ENCODE measurements around the gene ITPK1.
A peak's percentile ranks its signal among the peaks of the same experiment; 100 is the strongest.

ITPK1 gene

GRCh38 chr14:93033983-93034670, 81.6 kb downstream of the ITPK1 start:
- peaks cover 10% of the 10 kb centered on the region for H3K4me1 ChIP-seq (ENCODE audit: control insufficient read depth, insufficient read depth, low read length)
- no peaks in the 10 kb centered on the region for H3K36me3 ChIP-seq (ENCODE audit: control insufficient read depth in 2 of 2, insufficient read depth in 1 of 2, low read length in 2 of 2)
- H3K9me3 ChIP-seq (ENCODE audit: control insufficient read depth, insufficient read depth, low read depth, low read length) = no peaks in the 10 kb centered on the region
- peak; percentile 61 for TF ChIP-seq CTCF (tag by site-specific recombination; IDR thresholded peaks at IDR 0.05)
- TF ChIP-seq PATZ1 (tag by site-specific recombination; IDR thresholded peaks at IDR 0.05) = peak; percentile 46
- no peak for TF ChIP-seq TSHZ1 (tag by site-specific recombination; IDR thresholded peaks at IDR 0.05; ENCODE audit: borderline replicate concordance)
- no peak overlapping the region for H3K4me3 ChIP-seq (ENCODE audit: low read depth, low read length)
- no peak overlapping the region for H3K27ac ChIP-seq (ENCODE audit: extremely low read depth, low read depth, low read length)
- ChIA-PET POLR2A (no interaction called here), CTCF (interaction anchor here (0.8 to 2.2 kb wide), 6 partner anchors 11 to 99 kb away, joined by 3 to 10 read pairs (median 3); no protein-coding TSS in a partner anchor)

DNA sequence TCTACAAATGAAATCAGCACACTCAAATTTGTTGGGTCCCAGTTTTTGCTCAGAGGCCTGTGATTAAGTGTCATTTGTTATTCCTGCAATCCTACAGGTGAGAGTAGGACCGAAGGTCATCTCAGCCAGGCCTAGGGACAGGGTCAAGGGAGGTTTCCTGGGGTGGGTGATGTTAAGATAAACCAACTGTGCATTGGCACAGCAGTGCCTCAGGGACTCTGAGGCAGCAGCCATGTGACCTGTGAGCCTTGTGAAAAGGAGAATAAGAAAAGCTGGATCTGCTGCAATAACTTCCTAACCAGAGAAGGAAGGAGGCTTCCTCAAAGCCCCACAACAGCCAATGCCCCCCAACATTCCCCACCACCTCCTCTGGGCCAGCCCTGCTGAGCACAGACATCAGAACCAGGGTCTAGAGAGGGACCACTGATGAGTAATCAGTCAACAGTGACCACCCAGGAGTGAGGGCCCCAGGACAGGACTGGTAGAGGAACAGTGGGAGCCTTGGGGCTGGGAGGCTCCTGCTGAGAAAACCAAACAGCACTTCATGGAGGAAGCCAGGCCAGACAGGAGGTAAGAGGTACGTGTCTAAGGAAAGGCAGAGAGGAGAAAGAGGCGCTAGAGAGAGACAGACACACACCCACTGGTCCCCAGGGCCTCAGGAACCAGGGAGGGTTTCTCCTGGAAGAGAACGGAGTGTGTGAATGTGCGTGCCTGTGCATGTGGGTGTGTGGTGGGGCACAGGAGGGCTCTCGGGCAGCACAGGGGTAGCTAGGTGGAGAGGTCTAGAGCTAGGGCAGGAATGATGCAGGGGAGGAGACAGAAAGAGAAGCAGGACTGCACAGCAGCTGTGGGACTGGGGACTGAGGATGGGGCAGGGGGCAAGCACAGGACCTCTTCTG, 82.4 kb downstream of the ITPK1 start:
- H3K36me3 ChIP-seq (ENCODE audit: control insufficient read depth in 2 of 2, insufficient read depth in 1 of 2, low read length in 2 of 2) = no peaks in the 10 kb centered on the region
- H3K4me1 ChIP-seq (ENCODE audit: control insufficient read depth, insufficient read depth, low read length) = peaks cover 10% of the 10 kb centered on the region
- POLR2A ChIA-PET = no interaction called here
- H3K4me3 ChIP-seq (ENCODE audit: low read depth, low read length) = no peak overlapping the region
- H3K27ac ChIP-seq (ENCODE audit: extremely low read depth, low read depth, low read length) = no peak overlapping the region
- H3K9me3 ChIP-seq (ENCODE audit: control insufficient read depth, insufficient read depth, low read depth, low read length) = no peaks in the 10 kb centered on the region
- CTCF ChIA-PET = interaction anchor here (0.9 to 2.2 kb wide), 2 partner anchors 80 to 100 kb away, joined by 3 to 10 read pairs; no protein-coding TSS in a partner anchor
- TF ChIP-seq ZNF521 (tag by site-specific recombination; IDR thresholded peaks at IDR 0.05) (no peak), ZNF433 (tag by site-specific recombination; IDR thresholded peaks at IDR 0.05; ENCODE audit: low read depth) (no peak), KLF1 (tag by site-specific recombination; IDR thresholded peaks at IDR 0.05) (no peak; the same call in 1 of the 2 replicates), ZNF571 (tag by site-specific recombination; IDR thresholded peaks at IDR 0.05) (no peak), ZIC2 (tag by site-specific recombination; IDR thresholded peaks at IDR 0.05) (peak; percentile 98), SP3 (tag by site-specific recombination; IDR thresholded peaks at IDR 0.05) (no peak), ZNF169 (tag by site-specific recombination; IDR thresholded peaks at IDR 0.05) (no peak), ZNF585B (tag by site-specific recombination; IDR thresholded peaks at IDR 0.05) (no peak), ZNF18 (tag by site-specific recombination; IDR thresholded peaks at IDR 0.05) (no peak), MEIS1 (CRISPR knock-in tag; IDR thresholded peaks at IDR 0.05; ENCODE audit: borderline replicate concordance) (no peak), GLIS2 (tag by site-specific recombination; IDR thresholded peaks at IDR 0.05) (peak; percentile 30), EGR2 (tag by site-specific recombination; IDR thresholded peaks at IDR 0.05; ENCODE audit: low read depth) (peak; percentile 71), GLIS1 (tag by site-specific recombination; IDR thresholded peaks at IDR 0.05) (peak; percentile 95)
- TF ChIP-seq, protein P1, sequence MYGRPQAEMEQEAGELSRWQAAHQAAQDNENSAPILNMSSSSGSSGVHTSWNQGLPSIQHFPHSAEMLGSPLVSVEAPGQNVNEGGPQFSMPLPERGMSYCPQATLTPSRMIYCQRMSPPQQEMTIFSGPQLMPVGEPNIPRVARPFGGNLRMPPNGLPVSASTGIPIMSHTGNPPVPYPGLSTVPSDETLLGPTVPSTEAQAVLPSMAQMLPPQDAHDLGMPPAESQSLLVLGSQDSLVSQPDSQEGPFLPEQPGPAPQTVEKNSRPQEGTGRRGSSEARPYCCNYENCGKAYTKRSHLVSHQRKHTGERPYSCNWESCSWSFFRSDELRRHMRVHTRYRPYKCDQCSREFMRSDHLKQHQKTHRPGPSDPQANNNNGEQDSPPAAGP (tag by site-specific recombination; IDR thresholded peaks at IDR 0.05) = peak; percentile 67; the same call in 1 of the 2 replicates
- TF ChIP-seq, protein P2, sequence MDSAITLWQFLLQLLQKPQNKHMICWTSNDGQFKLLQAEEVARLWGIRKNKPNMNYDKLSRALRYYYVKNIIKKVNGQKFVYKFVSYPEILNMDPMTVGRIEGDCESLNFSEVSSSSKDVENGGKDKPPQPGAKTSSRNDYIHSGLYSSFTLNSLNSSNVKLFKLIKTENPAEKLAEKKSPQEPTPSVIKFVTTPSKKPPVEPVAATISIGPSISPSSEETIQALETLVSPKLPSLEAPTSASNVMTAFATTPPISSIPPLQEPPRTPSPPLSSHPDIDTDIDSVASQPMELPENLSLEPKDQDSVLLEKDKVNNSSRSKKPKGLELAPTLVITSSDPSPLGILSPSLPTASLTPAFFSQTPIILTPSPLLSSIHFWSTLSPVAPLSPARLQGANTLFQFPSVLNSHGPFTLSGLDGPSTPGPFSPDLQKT (IDR thresholded peaks at IDR 0.05; ENCODE audit: borderline replicate concordance, low read depth, low read length) = no peak
- TF ChIP-seq, protein P3, sequence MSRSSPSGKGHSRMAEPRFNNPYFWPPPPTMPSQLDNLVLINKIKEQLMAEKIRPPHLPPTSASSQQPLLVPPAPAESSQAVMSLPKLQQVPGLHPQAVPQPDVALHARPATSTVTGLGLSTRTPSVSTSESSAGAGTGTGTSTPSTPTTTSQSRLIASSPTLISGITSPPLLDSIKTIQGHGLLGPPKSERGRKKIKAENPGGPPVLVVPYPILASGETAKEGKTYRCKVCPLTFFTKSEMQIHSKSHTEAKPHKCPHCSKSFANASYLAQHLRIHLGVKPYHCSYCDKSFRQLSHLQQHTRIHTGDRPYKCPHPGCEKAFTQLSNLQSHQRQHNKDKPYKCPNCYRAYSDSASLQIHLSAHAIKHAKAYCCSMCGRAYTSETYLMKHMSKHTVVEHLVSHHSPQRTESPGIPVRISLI (tag by site-specific recombination; IDR thresholded peaks at IDR 0.05) = no peak
